H1 (cell line): Measurements from ENCODE around the gene UCP2.

Experiments used
- BCL11A ChIP-seq, 2 experiments: IDR thresholded peaks; one replicate each; pipeline ENCODE4 v1.6.1; 2011; ENCODE audit warnings: low read depth in 2 of 2, low read length in 2 of 2, mild to moderate bottlenecking in 2 of 2
- CHD1 ChIP-seq: IDR thresholded peaks from 2 replicates; pipeline ENCODE4 v1.6.1; 2012; ENCODE audit warnings: low read depth, low read length, improper control_type of control experiment
- CHD2 ChIP-seq: IDR thresholded peaks from 2 replicates; pipeline ENCODE4 v1.6.1; 2012; ENCODE audit warnings: low read length, improper control_type of control experiment
- EZH2 ChIP-seq: fragments of 200-600 bp; sonication (generic); IDR thresholded peaks from 2 replicates; pipeline ENCODE4 v1.7.1; 2012; ENCODE audit warnings: low read depth, mild to moderate bottlenecking, moderate library complexity, low read length, inconsistent platforms; ENCODE audit not compliant: severe bottlenecking
- GTF2F1 ChIP-seq: IDR thresholded peaks from 2 replicates; pipeline ENCODE4 v1.6.1; 2012; ENCODE audit warnings: low read depth, low read length, improper control_type of control experiment, borderline replicate concordance
- JUN ChIP-seq: IDR thresholded peaks from 2 replicates; pipeline ENCODE4 v1.6.1; 2011; ENCODE audit warnings: low read depth, mild to moderate bottlenecking, improper control_type of control experiment, low read length
- POLR2A ChIP-seq, 2 experiments: IDR thresholded peaks; 1 replicate in 1 of 2; 2 replicates in 1 of 2; pipeline ENCODE4 v1.6.1; 2011; ENCODE audit warnings: low read depth in 2 of 2, low read length in 2 of 2, mild to moderate bottlenecking in 2 of 2; ENCODE audit errors: control extremely low read depth in 1 of 2
- RNF2 ChIP-seq: fragments of 200-900, 300-1000 bp; sonication (generic); IDR thresholded peaks from 2 replicates; pipeline ENCODE4 v1.7.1; 2016; ENCODE audit warnings: borderline replicate concordance, low read depth, mild to moderate bottlenecking, antibody characterized with exemption, low read length; ENCODE audit not compliant: poor library complexity, severe bottlenecking; ENCODE audit errors: missing control alignments
- TEAD4 ChIP-seq: IDR thresholded peaks from 2 replicates; pipeline ENCODE4 v1.6.1; 2012; ENCODE audit warnings: low read depth, low read length, inconsistent platforms, mixed read lengths
- TF ChIP-seq, protein P1 (sequence below), 3 experiments: IDR thresholded peaks; 1 replicate in 2 of 3; 2 replicates in 1 of 3; pipeline versions ENCODE4 v1.5.1 to v1.6.1; 2011; ENCODE audit warnings: low read length in 3 of 3, mild to moderate bottlenecking in 3 of 3, inconsistent platforms in 2 of 3, low read depth in 1 of 3, moderate library complexity in 1 of 3; ENCODE audit not compliant: insufficient read depth in 1 of 3; ENCODE audit errors: control extremely low read depth in 1 of 3

DNA sequence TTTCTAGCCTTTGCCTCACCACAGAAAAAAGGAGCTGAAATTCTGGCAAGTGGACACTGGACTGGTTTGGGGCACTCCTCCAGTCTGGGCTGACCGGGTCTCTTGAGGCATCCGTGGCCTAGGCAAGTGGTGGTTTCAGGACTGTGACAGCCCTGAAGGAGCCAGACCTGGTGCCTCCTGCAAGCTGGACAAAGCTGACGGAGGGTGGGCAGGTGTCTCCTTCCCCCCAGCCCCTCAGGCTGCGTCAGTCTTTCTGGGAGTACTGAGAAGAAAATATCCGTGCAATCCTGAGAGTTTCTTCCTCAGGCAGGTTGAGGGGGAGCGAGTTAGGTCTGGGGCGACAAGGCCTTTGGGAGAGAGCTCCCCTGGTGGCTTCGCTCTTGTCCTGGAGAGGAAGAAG lies 30.5 kb upstream of the UCP2 start:
- TF ChIP-seq, protein P1, sequence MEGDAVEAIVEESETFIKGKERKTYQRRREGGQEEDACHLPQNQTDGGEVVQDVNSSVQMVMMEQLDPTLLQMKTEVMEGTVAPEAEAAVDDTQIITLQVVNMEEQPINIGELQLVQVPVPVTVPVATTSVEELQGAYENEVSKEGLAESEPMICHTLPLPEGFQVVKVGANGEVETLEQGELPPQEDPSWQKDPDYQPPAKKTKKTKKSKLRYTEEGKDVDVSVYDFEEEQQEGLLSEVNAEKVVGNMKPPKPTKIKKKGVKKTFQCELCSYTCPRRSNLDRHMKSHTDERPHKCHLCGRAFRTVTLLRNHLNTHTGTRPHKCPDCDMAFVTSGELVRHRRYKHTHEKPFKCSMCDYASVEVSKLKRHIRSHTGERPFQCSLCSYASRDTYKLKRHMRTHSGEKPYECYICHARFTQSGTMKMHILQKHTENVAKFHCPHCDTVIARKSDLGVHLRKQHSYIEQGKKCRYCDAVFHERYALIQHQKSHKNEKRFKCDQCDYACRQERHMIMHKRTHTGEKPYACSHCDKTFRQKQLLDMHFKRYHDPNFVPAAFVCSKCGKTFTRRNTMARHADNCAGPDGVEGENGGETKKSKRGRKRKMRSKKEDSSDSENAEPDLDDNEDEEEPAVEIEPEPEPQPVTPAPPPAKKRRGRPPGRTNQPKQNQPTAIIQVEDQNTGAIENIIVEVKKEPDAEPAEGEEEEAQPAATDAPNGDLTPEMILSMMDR (IDR thresholded peaks at IDR 0.05; ENCODE audit: control extremely low read depth in 1 of 3, insufficient read depth in 1 of 3, low read depth in 1 of 3, low read length in 3 of 3): no peak; a peak in 1 of 4 replicates
- TF ChIP-seq EZH2 (no peak), JUN (no peak), CHD2 (no peak), POLR2A (IDR thresholded peaks at IDR 0.05; ENCODE audit: control extremely low read depth in 1 of 2, low read depth in 2 of 2, low read length in 2 of 2) (no peak), CHD1 (no peak), GTF2F1 (no peak), TEAD4 (no peak), RNF2 (no peak), BCL11A (IDR thresholded peaks at IDR 0.05; ENCODE audit: low read depth in 2 of 2, low read length in 2 of 2) (no peak)
